OCI-LY1 (cell line): ENCODE data around the gene ZNF30.
"Not testable (repeated sequence)": the region's sequence is repeated elsewhere in the genome, so short reads cannot be mapped to it uniquely, and the experiment has no call there.

ENCODE experiments used
- H2AFZ ChIP-seq: fragments of 200-600 bp; sonication (generic), shearing (Covaris generic); 2 replicates; pipeline ENCODE4 v1.6.0; 2014; ENCODE audit warnings: antibody characterized with exemption, mild to moderate bottlenecking, low read length
- H3F3A ChIP-seq: fragments of 200-600 bp; sonication (generic), shearing (Covaris generic); 2 replicates; pipeline ENCODE4 v1.6.0; 2014; ENCODE audit warnings: mild to moderate bottlenecking, antibody characterized with exemption, low read length, moderate library complexity; ENCODE audit not compliant: insufficient read depth
- H3K27ac ChIP-seq: fragments of 200-600 bp; sonication (generic); 2 replicates; pipeline ENCODE4 v1.5.1; 2014; ENCODE audit warnings: low read length, mixed run types, mild to moderate bottlenecking, low read depth; ENCODE audit not compliant: poor library complexity, severe bottlenecking
- H3K27me3 ChIP-seq: fragments of 200-600 bp; sonication (generic); 2 replicates; pipeline ENCODE4 v1.6.0; 2014; ENCODE audit warnings: antibody characterized with exemption, mild to moderate bottlenecking, low read length, moderate library complexity; ENCODE audit not compliant: insufficient read depth
- H3K36me3 ChIP-seq: fragments of 200-600 bp; sonication (generic); 2 replicates; pipeline ENCODE4 v1.6.1; 2014; ENCODE audit warnings: mild to moderate bottlenecking, antibody characterized with exemption, low read length, moderate library complexity, mixed read lengths; ENCODE audit not compliant: insufficient read depth
- H3K4me1 ChIP-seq: fragments of 200-600 bp; sonication (generic); 2 replicates; pipeline ENCODE4 v1.5.1; 2014; ENCODE audit warnings: mild to moderate bottlenecking, low read length, moderate library complexity; ENCODE audit not compliant: insufficient read depth, severe bottlenecking
- H3K4me2 ChIP-seq: fragments of 200-600 bp; sonication (generic), shearing (Covaris generic); 2 replicates; pipeline ENCODE4 v1.6.1; 2014; ENCODE audit warnings: low read length
- H3K4me3 ChIP-seq: fragments of 200-600 bp; sonication (generic); 2 replicates; pipeline ENCODE4 v1.5.1; 2014; ENCODE audit warnings: low read length, low read depth, mild to moderate bottlenecking, mixed read lengths; ENCODE audit not compliant: poor library complexity, severe bottlenecking
- H3K79me2 ChIP-seq: fragments of 200-600 bp; shearing (Covaris generic); 2 replicates; pipeline ENCODE4 v1.6.1; 2016; ENCODE audit warnings: mixed run types, low read length, mixed read lengths; ENCODE audit not compliant: insufficient read depth
- H3K9ac ChIP-seq: fragments of 200-600 bp; sonication (generic), shearing (Covaris generic); 2 replicates; pipeline ENCODE4 v1.6.1; 2014; ENCODE audit warnings: mild to moderate bottlenecking, low read length, mixed read lengths
- H3K9me2 ChIP-seq: fragments of 200-600 bp; sonication (generic), shearing (Covaris generic); 2 replicates; pipeline ENCODE4 v1.6.1; 2014; ENCODE audit warnings: low read depth, mild to moderate bottlenecking, low read length, mixed read lengths
- H3K9me3 ChIP-seq: fragments of 200-600 bp; shearing (Covaris generic); 2 replicates; pipeline ENCODE4 v1.6.1; 2014; ENCODE audit warnings: low read length, mixed read lengths
- H4K20me1 ChIP-seq: fragments of 200-600 bp; sonication (generic), shearing (Covaris generic); 2 replicates; pipeline ENCODE4 v1.6.0; 2016; ENCODE audit warnings: mild to moderate bottlenecking, low read length; ENCODE audit not compliant: insufficient read depth
- EZH2 ChIP-seq: fragments of 200-600 bp; sonication (generic), shearing (Covaris generic); IDR thresholded peaks from 2 replicates; pipeline ENCODE4 v1.8.0; 2017; ENCODE audit warnings: borderline replicate concordance, mixed run types, mild to moderate bottlenecking, antibody characterized with exemption, low read length, moderate library complexity, mixed read lengths
- TF ChIP-seq, protein P1 (sequence below): fragments of 200-600 bp; sonication (generic), shearing (Covaris generic); IDR thresholded peaks from 2 replicates; pipeline ENCODE4 v1.5.1; 2017; ENCODE audit warnings: mild to moderate bottlenecking, antibody characterized with exemption, low read length, moderate library complexity, mixed read lengths

Gene ZNF30

DNA sequence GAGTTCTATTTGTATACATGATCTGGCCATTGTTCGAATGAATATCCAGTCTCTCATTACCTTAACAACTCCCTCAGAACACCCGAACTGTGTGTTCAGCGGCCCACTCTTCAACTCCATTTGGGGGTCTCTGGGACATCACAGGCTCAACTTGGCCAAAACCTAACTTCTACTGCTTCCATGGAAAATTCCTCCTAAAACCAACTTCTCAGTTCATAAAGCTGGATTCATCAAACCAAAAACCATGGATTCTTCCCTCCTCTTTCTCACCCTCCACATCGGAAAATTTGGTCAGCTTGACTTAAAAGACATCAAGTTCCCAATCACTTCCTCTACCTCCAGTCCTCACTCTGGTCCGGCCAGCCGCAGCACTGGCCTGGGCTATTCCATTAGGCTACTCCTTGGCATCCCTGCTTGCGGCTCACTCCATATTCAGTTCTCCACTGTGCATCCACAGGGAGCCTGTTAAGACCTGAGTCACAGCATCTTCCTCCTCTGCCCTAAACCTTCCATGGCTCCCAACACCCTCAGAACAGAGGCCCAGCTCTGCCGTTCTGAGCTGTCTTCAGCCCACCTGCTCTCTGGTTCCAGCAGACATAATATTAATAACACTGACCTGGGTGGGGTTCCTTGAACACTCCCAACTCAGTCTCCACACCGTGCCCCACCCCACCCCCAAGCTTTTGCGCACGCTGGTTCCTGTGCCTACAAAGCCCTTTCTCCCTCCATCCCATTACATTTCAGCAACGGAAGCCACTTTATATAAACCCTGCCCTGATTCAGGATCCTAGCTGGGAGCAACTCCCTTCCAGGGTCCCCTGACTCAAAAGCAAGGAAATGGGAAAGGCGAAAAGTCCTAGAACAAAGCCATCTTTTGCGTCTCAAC is 36.2 kb downstream of the ZNF30 start:
- H3K79me2 ChIP-seq, result no peaks in the 10 kb centered on the region
- peak overlapping the region; percentile 72 for H3K9ac ChIP-seq
- peak overlapping the region; percentile 57 for H3K27ac ChIP-seq
- H3K36me3 ChIP-seq, result peaks cover 34% of the 10 kb centered on the region
- no peaks in the 10 kb centered on the region for H3K9me2 ChIP-seq
- H3F3A ChIP-seq, result no peaks in the 10 kb centered on the region
- peaks cover 28% of the 10 kb centered on the region for H3K9me3 ChIP-seq
- H3K4me1 ChIP-seq, result peaks cover 17% of the 10 kb centered on the region
- peak overlapping the region; percentile 80 for H3K4me3 ChIP-seq
- H3K4me2 ChIP-seq, result peak overlapping the region; percentile 90
- no peaks in the 10 kb centered on the region for H4K20me1 ChIP-seq
- H2AFZ ChIP-seq, result no peak overlapping the region
- peaks cover 5% of the 10 kb centered on the region; the same call in 1 of the 2 replicates for H3K27me3 ChIP-seq
- TF ChIP-seq EZH2, result no peak
- TF ChIP-seq, protein P1, sequence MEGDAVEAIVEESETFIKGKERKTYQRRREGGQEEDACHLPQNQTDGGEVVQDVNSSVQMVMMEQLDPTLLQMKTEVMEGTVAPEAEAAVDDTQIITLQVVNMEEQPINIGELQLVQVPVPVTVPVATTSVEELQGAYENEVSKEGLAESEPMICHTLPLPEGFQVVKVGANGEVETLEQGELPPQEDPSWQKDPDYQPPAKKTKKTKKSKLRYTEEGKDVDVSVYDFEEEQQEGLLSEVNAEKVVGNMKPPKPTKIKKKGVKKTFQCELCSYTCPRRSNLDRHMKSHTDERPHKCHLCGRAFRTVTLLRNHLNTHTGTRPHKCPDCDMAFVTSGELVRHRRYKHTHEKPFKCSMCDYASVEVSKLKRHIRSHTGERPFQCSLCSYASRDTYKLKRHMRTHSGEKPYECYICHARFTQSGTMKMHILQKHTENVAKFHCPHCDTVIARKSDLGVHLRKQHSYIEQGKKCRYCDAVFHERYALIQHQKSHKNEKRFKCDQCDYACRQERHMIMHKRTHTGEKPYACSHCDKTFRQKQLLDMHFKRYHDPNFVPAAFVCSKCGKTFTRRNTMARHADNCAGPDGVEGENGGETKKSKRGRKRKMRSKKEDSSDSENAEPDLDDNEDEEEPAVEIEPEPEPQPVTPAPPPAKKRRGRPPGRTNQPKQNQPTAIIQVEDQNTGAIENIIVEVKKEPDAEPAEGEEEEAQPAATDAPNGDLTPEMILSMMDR, result no peak

- peak within 1 kb of the TSS; percentile 80 for H3K4me3 ChIP-seq
- H3K9ac ChIP-seq, result peak within 1 kb of the TSS; percentile 72
- peaks cover 17% of the 10 kb centered on the region for H3K4me1 ChIP-seq
- H3K27me3 ChIP-seq, result peaks cover 11% of the 10 kb centered on the region; the same call in 1 of the 2 replicates
- no peak within 1 kb of the TSS for H3K27ac ChIP-seq
- H3K36me3 ChIP-seq, result peaks cover 25% of the 10 kb centered on the region
- H3F3A ChIP-seq, result no peaks in the 10 kb centered on the region
- H3K4me2 ChIP-seq, result peak within 1 kb of the TSS; percentile 90
- peaks cover 22% of the 10 kb centered on the region for H3K9me3 ChIP-seq
- no peaks in the 10 kb centered on the region for H3K79me2 ChIP-seq
- TF ChIP-seq, protein P1, result no peak
- TF ChIP-seq EZH2, result no peak
- no peak within 1 kb of the TSS for H2AFZ ChIP-seq
- no peaks in the 10 kb centered on the region for H4K20me1 ChIP-seq
- no peaks in the 10 kb centered on the region for H3K9me2 ChIP-seq
These were observed 37.1 kb downstream of the ZNF30 start, which contains the start of gene ZNF792 for GRCh38 chr19:34963573-34964406. ZNF792 (minus strand) TSS chr19:34964229; CDS start chr19:34963662, 567 bp downstream.

DNA sequence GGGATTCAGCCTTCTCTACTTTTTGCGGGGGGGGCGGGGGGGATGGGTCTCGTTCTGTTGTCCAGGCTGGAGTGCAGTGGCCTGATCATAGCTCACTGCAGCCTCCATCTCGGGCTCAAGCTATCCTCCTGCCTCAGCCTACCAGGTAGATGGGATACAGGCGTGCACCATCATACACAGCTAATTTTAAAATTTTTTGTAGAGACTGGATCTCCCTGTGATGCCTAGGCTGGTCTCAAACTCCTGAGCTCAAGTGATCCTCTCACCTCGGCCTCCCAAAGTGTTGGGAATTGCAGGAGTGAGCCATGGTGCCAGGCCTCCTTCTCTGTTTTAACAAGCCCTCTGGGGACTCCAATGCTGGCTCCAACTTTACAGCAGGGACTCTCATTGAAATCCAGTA is 37.9 kb downstream of the ZNF30 start:
- Histone ChIP-seq H2AFZ (no peak overlapping the region), H3K27me3 (peaks cover 11% of the 10 kb centered on the region; the same call in 1 of the 2 replicates), H3K4me1 (peaks cover 17% of the 10 kb centered on the region), H3K4me3 (no peak overlapping the region), H3F3A (no peaks in the 10 kb centered on the region), H3K27ac (no peak overlapping the region), H3K36me3 (peaks cover 17% of the 10 kb centered on the region), H3K79me2 (no peaks in the 10 kb centered on the region), H3K9me3 (peaks cover 14% of the 10 kb centered on the region; the same call in 1 of the 2 replicates), H3K9me2 (no peaks in the 10 kb centered on the region), H4K20me1 (no peaks in the 10 kb centered on the region), H3K4me2 (no peak overlapping the region), H3K9ac (no peak overlapping the region)
- TF ChIP-seq EZH2, result no peak

- not testable (repeated sequence) for H3K27ac ChIP-seq, H3K9ac ChIP-seq, H2AFZ ChIP-seq, H3K79me2 ChIP-seq, H3K36me3 ChIP-seq, H3K4me2 ChIP-seq, H4K20me1 ChIP-seq, H3K9me2 ChIP-seq, H3F3A ChIP-seq, H3K4me3 ChIP-seq
- H3K4me1 ChIP-seq, result peaks cover 17% of the 10 kb centered on the region
- peaks cover 11% of the 10 kb centered on the region; the same call in 1 of the 2 replicates for H3K9me3 ChIP-seq
- peaks cover 13% of the 10 kb centered on the region; the same call in 1 of the 2 replicates for H3K27me3 ChIP-seq
These were observed 38.8 kb downstream of the ZNF30 start for GRCh38 chr19:34965505-34965904.
